ENCODE data around the gene PFKFB3.
A peak's percentile ranks its signal among the peaks of the same experiment; 100 is the strongest.

PFKFB3 gene

GRCh38 chr10:6163364-6164270 is 39.1 kb upstream of the PFKFB3 start (continued):
- TF ChIP-seq ZNF19 (tag by site-specific recombination; IDR thresholded peaks at IDR 0.05; ENCODE audit: low read depth) (no peak), ZBTB8A (tag by site-specific recombination; IDR thresholded peaks at IDR 0.05) (peak; percentile 84), GLI4 (tag by site-specific recombination; IDR thresholded peaks at IDR 0.05) (no peak), YY1 (tag by site-specific recombination; IDR thresholded peaks at IDR 0.05) (0 out of 2 replicates have a peak, but pooled peaks have one; percentile 39), ZNF324 (tag by site-specific recombination; IDR thresholded peaks at IDR 0.05) (peak; percentile 63; the same call in 1 of the 2 replicates), KLF9 (tag by site-specific recombination; IDR thresholded peaks at IDR 0.05; ENCODE audit: low read depth) (peak; percentile 75), ZBTB6 (tag by site-specific recombination; IDR thresholded peaks at IDR 0.05) (no peak; the same call in 1 of the 2 replicates), ZNF830 (tag by site-specific recombination; IDR thresholded peaks at IDR 0.05; ENCODE audit: low read depth) (no peak), ZNF18 (tag by site-specific recombination; IDR thresholded peaks at IDR 0.05) (no peak), GLIS2 (tag by site-specific recombination; IDR thresholded peaks at IDR 0.05) (peak; percentile 87), OSR2 (tag by site-specific recombination; IDR thresholded peaks at IDR 0.05) (no peak), ZNF148 (tag by site-specific recombination; IDR thresholded peaks at IDR 0.05; ENCODE audit: borderline replicate concordance) (no peak), ZNF214 (tag by site-specific recombination; IDR thresholded peaks at IDR 0.05; ENCODE audit: borderline replicate concordance) (no peak), PATZ1 (tag by site-specific recombination; IDR thresholded peaks at IDR 0.05) (peak; percentile 50; the same call in 1 of the 2 replicates), ZNF600 (tag by site-specific recombination; IDR thresholded peaks at IDR 0.05) (peak; percentile 44; the same call in 1 of the 2 replicates), ZBTB17 (tag by site-specific recombination; IDR thresholded peaks at IDR 0.05) (peak; percentile 39; the same call in 1 of the 2 replicates), ZNF621 (tag by site-specific recombination; IDR thresholded peaks at IDR 0.05) (no peak), ZXDB (tag by site-specific recombination; IDR thresholded peaks at IDR 0.05) (peak; percentile 84), ZNF449 (tag by site-specific recombination; IDR thresholded peaks at IDR 0.05) (no peak; the same call in 1 of the 2 replicates), REPIN1 (tag by site-specific recombination; IDR thresholded peaks at IDR 0.05; ENCODE audit: low read depth) (no peak), ZNF366 (tag by site-specific recombination; conservative IDR thresholded peaks at IDR 0.05) (no peak), PBX3 (CRISPR knock-in tag; IDR thresholded peaks at IDR 0.05) (0 out of 2 replicates have a peak, but pooled peaks have one; percentile 65), ZNF629 (tag by site-specific recombination; IDR thresholded peaks at IDR 0.05) (peak; percentile 36; the same call in 1 of the 2 replicates), REST (tag by site-specific recombination; IDR thresholded peaks at IDR 0.05) (no peak), SP2 (tag by site-specific recombination; IDR thresholded peaks at IDR 0.05) (peak; percentile 28)
